Calu3 (cell line): ENCODE data around the gene PCGF3. TPM values are rescaled to one million over a fixed set of nuclear protein-coding genes. Genes with fewer than 3 reads are reported as not detected.

ENCODE experiments used
- BruUV-seq: library from RNA; stranded (reverse); fragments of 400-500 nt; replicated peaks from 2 replicates; lab custom pipeline; 2021; lab: Mats Ljungman, UMichigan
- CTCF ChIA-PET: fragments of 300-600 bp; sonication (Branson Sonifier 250); formaldehyde crosslinking; loops from one replicate; lab custom pipeline; 2022; ENCODE audit warnings: antibody characterized with exemption; lab: Charles Lee
- DNase-seq: peaks from one replicate; pipeline ENCODE4 v3.0.0; 2022
- H3K27ac Mint-ChIP-seq: one replicate; pipeline ENCODE4 v1.8.0; 2022; ENCODE audit warnings: mixed read lengths; ENCODE audit not compliant: unreplicated experiment
- H3K27me3 Mint-ChIP-seq: one replicate; pipeline ENCODE4 v1.8.0; 2022; ENCODE audit warnings: mixed read lengths; ENCODE audit not compliant: unreplicated experiment
- H3K36me3 Mint-ChIP-seq: one replicate; pipeline ENCODE4 v1.8.0; 2022; ENCODE audit warnings: mild to moderate bottlenecking, moderate library complexity, mixed read lengths; ENCODE audit not compliant: insufficient read depth, unreplicated experiment
- H3K4me1 Mint-ChIP-seq: one replicate; pipeline ENCODE4 v1.8.0; 2022; ENCODE audit warnings: mild to moderate bottlenecking, low read depth, mixed read lengths; ENCODE audit not compliant: unreplicated experiment
- H3K4me3 Mint-ChIP-seq: one replicate; pipeline ENCODE4 v1.8.0; 2022; ENCODE audit warnings: mild to moderate bottlenecking, low read depth, moderate library complexity, mixed read lengths; ENCODE audit not compliant: unreplicated experiment
- H3K9me3 Mint-ChIP-seq: one replicate; pipeline ENCODE4 v1.8.0; 2022; ENCODE audit warnings: low read depth, mixed read lengths; ENCODE audit not compliant: unreplicated experiment
- CTCF ChIP-seq: fragments of 200-600 bp; IDR thresholded peaks from one replicate; pipeline ENCODE4 v1.8.0; 2022; ENCODE audit warnings: antibody characterized with exemption; ENCODE audit not compliant: unreplicated experiment
- intact Hi-C: fragments of 100-400 bp; cut with micrococcal nuclease; formaldehyde crosslinking; loops from one replicate; pipeline ENCODE4 v1.10.0; 2022; ENCODE audit not compliant: unreplicated experiment
- total RNA-seq: library from RNA; stranded (reverse); gene quantifications from 2 replicates; pipeline ENCODE4 v1.2.3, GENCODE V29; 2022

PCGF3 gene
- total RNA-seq, 1 experiment from 2014 or later = 30.0 TPM

GRCh38 chr4:789571-790465 is 84.2 kb downstream of the PCGF3 start:
- no peaks in the 10 kb centered on the region for H3K9me3 Mint-ChIP-seq
- H3K27ac Mint-ChIP-seq = no peak overlapping the region
- intact Hi-C loops = no loop called here
- no TSS peak for BruUV-seq
- peaks cover 4% of the 10 kb centered on the region for H3K36me3 Mint-ChIP-seq
- CTCF ChIA-PET = no interaction called here
- peaks cover 52% of the 10 kb centered on the region for H3K27me3 Mint-ChIP-seq
- no peak overlapping the region for H3K4me3 Mint-ChIP-seq
- no peak for DNase-seq
- H3K4me1 Mint-ChIP-seq = no peaks in the 10 kb centered on the region
- no peak for TF ChIP-seq CTCF

DNA sequence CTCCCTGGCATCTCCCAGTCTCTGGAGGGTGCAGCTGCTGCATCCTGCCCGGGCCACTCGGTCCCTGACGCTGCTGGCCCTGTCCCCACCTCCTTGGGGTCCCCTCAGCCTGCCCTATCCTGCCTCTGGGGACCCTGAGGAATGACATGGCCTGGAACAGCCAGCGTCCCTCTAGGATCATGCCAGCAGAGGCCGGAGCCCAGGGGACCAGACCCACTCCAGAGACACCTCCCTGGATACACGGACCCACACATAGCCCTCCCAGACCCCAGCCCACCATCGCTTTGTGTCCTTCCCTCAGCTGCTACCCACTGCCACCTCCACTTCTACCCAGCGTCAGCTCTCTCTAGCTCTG is 84.8 kb downstream of the PCGF3 start:
- Mint-ChIP-seq H3K27ac (peak overlapping the region; percentile 13), H3K27me3 (peaks cover 54% of the 10 kb centered on the region), H3K9me3 (no peaks in the 10 kb centered on the region), H3K36me3 (peaks cover 4% of the 10 kb centered on the region), H3K4me3 (no peak overlapping the region), H3K4me1 (no peaks in the 10 kb centered on the region)
- intact Hi-C loops = no loop called here
- no peak for TF ChIP-seq CTCF
- CTCF ChIA-PET = no interaction called here
- no TSS peak for BruUV-seq
- DNase-seq = no peak

- Mint-ChIP-seq H3K9me3 (no peaks in the 10 kb centered on the region), H3K36me3 (peaks cover 4% of the 10 kb centered on the region), H3K4me3 (no peak overlapping the region), H3K27ac (no peak overlapping the region), H3K4me1 (no peaks in the 10 kb centered on the region), H3K27me3 (peaks cover 54% of the 10 kb centered on the region)
- intact Hi-C loops = no loop called here
- CTCF ChIA-PET = no interaction called here
- no peak for TF ChIP-seq CTCF
- DNase-seq = no peak
- BruUV-seq = no TSS peak
Observed at GRCh38 chr4:791252-791897, 85.7 kb downstream of the PCGF3 start.

GRCh38 chr4:791898-792625 is 86.4 kb downstream of the PCGF3 start:
- H3K9me3 Mint-ChIP-seq = no peaks in the 10 kb centered on the region
- intact Hi-C loops = no loop called here
- DNase-seq = no peak
- CTCF ChIA-PET = no interaction called here
- no peak overlapping the region for H3K4me3 Mint-ChIP-seq
- no peak for TF ChIP-seq CTCF
- H3K4me1 Mint-ChIP-seq = no peaks in the 10 kb centered on the region
- no TSS peak for BruUV-seq
- peaks cover 4% of the 10 kb centered on the region for H3K36me3 Mint-ChIP-seq
- peaks cover 50% of the 10 kb centered on the region for H3K27me3 Mint-ChIP-seq
- no peak overlapping the region for H3K27ac Mint-ChIP-seq
